ENCODE results near the gene CMYA5.

CMYA5 gene

DNA sequence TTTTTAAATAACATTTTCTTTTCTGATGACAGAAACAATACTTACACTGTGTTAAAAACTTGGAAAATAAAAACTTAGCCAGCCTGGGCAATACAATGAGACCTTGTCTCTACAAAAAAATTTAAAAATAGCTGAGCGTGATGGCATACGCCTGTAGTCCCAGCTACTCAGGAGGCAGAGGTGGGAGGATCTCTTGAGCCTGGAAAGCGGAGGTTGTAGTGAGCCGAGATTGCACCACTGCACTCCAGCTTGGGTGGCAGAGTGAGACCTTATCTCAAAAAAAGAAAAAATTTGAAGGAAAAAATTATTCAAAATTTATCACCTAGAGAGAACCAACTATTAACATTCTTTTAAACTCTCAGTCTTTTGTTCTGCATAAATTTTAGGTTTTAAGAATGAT is 4.9 kb upstream of the CMYA5 start:
- H3K9me3 ChIP-seq (ENCODE audit: control insufficient read depth in 2 of 2, low read length in 2 of 2) = no peaks in the 10 kb centered on the region
- H3K4me3 ChIP-seq (ENCODE audit: low read length in 2 of 2) = no peak overlapping the region
- H3K4me1 ChIP-seq (ENCODE audit: control insufficient read depth in 2 of 2, insufficient read depth in 2 of 2, low read length in 2 of 2) = no peaks in the 10 kb centered on the region
- H3K9ac ChIP-seq (ENCODE audit: low read depth in 1 of 2, low read length in 2 of 2) = no peak overlapping the region
- no peak overlapping the region for H3K27ac ChIP-seq (ENCODE audit: low read depth in 2 of 2, low read length in 2 of 2)
- peaks cover 27 to 31% of the 10 kb centered on the region in 2 donors for H3K36me3 ChIP-seq (ENCODE audit: control insufficient read depth in 2 of 2, insufficient read depth in 2 of 2, low read length in 2 of 2)
- no peaks in the 10 kb centered on the region for H3K27me3 ChIP-seq (ENCODE audit: control insufficient read depth in 2 of 2, insufficient read depth in 2 of 2, low read length in 2 of 2)

DNA sequence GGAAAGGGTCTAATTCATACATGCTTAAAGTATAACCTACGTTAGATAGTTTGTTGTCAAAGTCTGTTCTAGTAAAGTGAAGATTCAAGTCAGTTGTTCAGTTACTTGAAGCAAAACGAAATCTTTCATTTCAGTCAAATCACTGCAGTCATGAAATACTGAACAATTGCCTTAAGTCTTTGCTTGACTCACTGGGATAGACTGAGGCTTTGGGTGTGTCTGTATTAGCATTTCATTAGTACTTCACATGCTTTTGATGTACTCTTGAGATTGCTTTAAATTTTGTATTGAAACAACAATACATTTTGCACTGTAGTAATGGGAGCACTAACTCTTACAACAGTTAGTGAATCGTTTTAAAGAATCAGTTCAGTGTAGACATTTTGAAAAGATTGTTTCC is 4.0 kb upstream of the CMYA5 start:
- Histone ChIP-seq H3K27me3 (ENCODE audit: control insufficient read depth in 2 of 2, insufficient read depth in 2 of 2, low read length in 2 of 2) (no peaks in the 10 kb centered on the region), H3K36me3 (ENCODE audit: control insufficient read depth in 2 of 2, insufficient read depth in 2 of 2, low read length in 2 of 2) (peaks cover 24 to 30% of the 10 kb centered on the region in 2 donors), H3K4me3 (ENCODE audit: low read length in 2 of 2) (no peak overlapping the region), H3K27ac (ENCODE audit: low read depth in 2 of 2, low read length in 2 of 2) (no peak overlapping the region), H3K9me3 (ENCODE audit: control insufficient read depth in 2 of 2, low read length in 2 of 2) (no peaks in the 10 kb centered on the region), H3K9ac (ENCODE audit: low read depth in 1 of 2, low read length in 2 of 2) (no peak overlapping the region), H3K4me1 (ENCODE audit: control insufficient read depth in 2 of 2, insufficient read depth in 2 of 2, low read length in 2 of 2) (no peaks in the 10 kb centered on the region)

DNA sequence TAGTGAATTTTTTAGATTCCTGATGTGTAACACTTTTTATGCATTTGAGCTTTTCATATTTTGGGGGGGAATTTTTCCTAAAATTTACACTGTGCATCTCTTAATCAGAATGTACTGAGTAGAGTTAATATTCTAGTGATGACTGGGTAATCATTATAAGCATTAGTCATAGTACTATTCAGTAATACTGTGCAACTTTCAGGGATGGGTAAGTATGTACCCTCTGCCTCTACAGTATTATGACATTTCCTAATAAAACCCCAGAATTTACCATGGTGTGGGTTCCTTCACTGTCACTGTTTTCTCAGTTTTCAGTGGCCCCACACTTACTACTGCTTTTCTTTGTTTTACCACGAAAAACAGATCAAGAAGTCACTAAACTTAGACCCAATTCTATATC is 2.8 kb upstream of the CMYA5 start:
- no peak overlapping the region for H3K4me3 ChIP-seq (ENCODE audit: low read length in 2 of 2)
- H3K9ac ChIP-seq (ENCODE audit: low read depth in 1 of 2, low read length in 2 of 2) = no peak overlapping the region
- peaks cover 18 to 27% of the 10 kb centered on the region in 2 donors for H3K36me3 ChIP-seq (ENCODE audit: control insufficient read depth in 2 of 2, insufficient read depth in 2 of 2, low read length in 2 of 2)
- H3K9me3 ChIP-seq (ENCODE audit: control insufficient read depth in 2 of 2, low read length in 2 of 2) = no peaks in the 10 kb centered on the region
- H3K27me3 ChIP-seq (ENCODE audit: control insufficient read depth in 2 of 2, insufficient read depth in 2 of 2, low read length in 2 of 2) = no peaks in the 10 kb centered on the region
- H3K27ac ChIP-seq (ENCODE audit: low read depth in 2 of 2, low read length in 2 of 2) = no peak overlapping the region
- no peaks in the 10 kb centered on the region for H3K4me1 ChIP-seq (ENCODE audit: control insufficient read depth in 2 of 2, insufficient read depth in 2 of 2, low read length in 2 of 2)

DNA sequence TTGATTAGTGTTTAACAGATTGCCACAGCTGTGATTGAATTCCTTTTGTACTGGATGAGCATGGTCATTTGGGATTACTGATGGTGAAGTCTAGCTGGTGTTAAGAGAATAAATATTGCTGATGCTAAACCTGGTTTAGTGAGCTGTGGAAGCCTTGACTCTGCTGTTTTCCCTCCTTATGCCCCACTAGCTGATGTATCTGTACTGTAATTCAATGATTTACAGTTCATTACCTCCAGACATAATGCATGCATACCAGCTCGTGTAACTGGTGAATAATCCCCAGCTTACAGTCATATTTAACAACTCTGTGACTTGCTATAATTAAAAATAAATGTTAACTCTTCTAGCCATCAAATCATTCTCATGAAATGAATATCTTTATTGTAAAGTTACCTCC is 1.7 kb upstream of the CMYA5 start:
- H3K4me3 ChIP-seq (ENCODE audit: low read length in 2 of 2) = no peak overlapping the region
- no peaks in the 10 kb centered on the region for H3K9me3 ChIP-seq (ENCODE audit: control insufficient read depth in 2 of 2, low read length in 2 of 2)
- H3K27ac ChIP-seq (ENCODE audit: low read depth in 2 of 2, low read length in 2 of 2) = no peak overlapping the region
- H3K4me1 ChIP-seq (ENCODE audit: control insufficient read depth in 2 of 2, insufficient read depth in 2 of 2, low read length in 2 of 2) = no peaks in the 10 kb centered on the region
- H3K27me3 ChIP-seq (ENCODE audit: control insufficient read depth in 2 of 2, insufficient read depth in 2 of 2, low read length in 2 of 2) = no peaks in the 10 kb centered on the region
- no peak overlapping the region for H3K9ac ChIP-seq (ENCODE audit: low read depth in 1 of 2, low read length in 2 of 2)
- peaks cover 10 to 19% of the 10 kb centered on the region in 2 donors for H3K36me3 ChIP-seq (ENCODE audit: control insufficient read depth in 2 of 2, insufficient read depth in 2 of 2, low read length in 2 of 2)

DNA sequence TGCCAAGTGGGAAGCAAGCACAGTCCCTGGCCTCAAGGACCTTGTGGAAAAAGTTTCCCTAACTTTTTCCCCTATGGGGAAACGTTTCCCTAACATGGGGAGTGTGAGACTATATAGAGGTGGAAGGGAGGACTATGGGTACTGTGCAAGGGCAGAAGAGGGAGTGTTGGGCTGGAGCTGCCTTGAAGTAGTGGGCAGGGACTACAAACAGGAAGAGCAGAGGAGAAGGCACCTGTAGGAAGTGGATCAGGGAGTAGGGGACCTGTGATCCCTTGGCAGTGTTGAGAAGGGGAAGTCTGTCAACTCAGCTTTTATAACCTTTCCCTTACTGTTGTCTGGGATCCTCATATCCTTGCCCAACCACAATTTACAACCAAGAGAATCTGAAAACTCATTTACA is 1.4 kb downstream of the CMYA5 start:
- Histone ChIP-seq H3K27ac (ENCODE audit: low read depth in 2 of 2, low read length in 2 of 2) (no peak overlapping the region), H3K4me1 (ENCODE audit: control insufficient read depth in 2 of 2, insufficient read depth in 2 of 2, low read length in 2 of 2) (no peaks in the 10 kb centered on the region), H3K4me3 (ENCODE audit: low read length in 2 of 2) (no peak overlapping the region), H3K9ac (ENCODE audit: low read depth in 1 of 2, low read length in 2 of 2) (no peak overlapping the region), H3K9me3 (ENCODE audit: control insufficient read depth in 2 of 2, low read length in 2 of 2) (no peaks in the 10 kb centered on the region), H3K36me3 (ENCODE audit: control insufficient read depth in 2 of 2, insufficient read depth in 2 of 2, low read length in 2 of 2) (peaks cover 0 to 7% of the 10 kb centered on the region in 2 donors), H3K27me3 (ENCODE audit: control insufficient read depth in 2 of 2, insufficient read depth in 2 of 2, low read length in 2 of 2) (no peaks in the 10 kb centered on the region)

DNA sequence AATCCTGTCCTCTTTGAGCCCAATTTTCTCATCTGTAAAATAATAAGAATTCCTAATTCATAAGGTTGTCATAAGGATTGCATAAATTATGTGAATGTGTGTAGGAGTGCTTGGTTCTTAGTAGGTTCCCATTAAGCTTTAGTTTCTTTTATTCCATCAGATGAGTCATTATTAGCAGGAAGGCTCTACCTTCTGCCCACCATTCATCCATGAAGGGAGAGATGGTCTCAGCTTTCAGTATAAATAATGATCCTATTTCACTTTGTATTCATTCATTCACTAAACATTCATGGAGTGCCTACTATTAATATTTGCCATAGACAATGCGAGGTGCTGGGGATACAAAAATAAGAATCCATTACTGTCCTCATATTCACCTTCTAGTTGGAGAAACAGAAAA is 3.0 kb downstream of the CMYA5 start:
- H3K9me3 ChIP-seq (ENCODE audit: control insufficient read depth in 2 of 2, low read length in 2 of 2) = no peaks in the 10 kb centered on the region
- no peaks in the 10 kb centered on the region for H3K36me3 ChIP-seq (ENCODE audit: control insufficient read depth in 2 of 2, insufficient read depth in 2 of 2, low read length in 2 of 2)
- no peaks in the 10 kb centered on the region for H3K27me3 ChIP-seq (ENCODE audit: control insufficient read depth in 2 of 2, insufficient read depth in 2 of 2, low read length in 2 of 2)
- no peak overlapping the region for H3K9ac ChIP-seq (ENCODE audit: low read depth in 1 of 2, low read length in 2 of 2)
- no peak overlapping the region for H3K4me3 ChIP-seq (ENCODE audit: low read length in 2 of 2)
- no peak overlapping the region for H3K27ac ChIP-seq (ENCODE audit: low read depth in 2 of 2, low read length in 2 of 2)
- no peaks in the 10 kb centered on the region for H3K4me1 ChIP-seq (ENCODE audit: control insufficient read depth in 2 of 2, insufficient read depth in 2 of 2, low read length in 2 of 2)

DNA sequence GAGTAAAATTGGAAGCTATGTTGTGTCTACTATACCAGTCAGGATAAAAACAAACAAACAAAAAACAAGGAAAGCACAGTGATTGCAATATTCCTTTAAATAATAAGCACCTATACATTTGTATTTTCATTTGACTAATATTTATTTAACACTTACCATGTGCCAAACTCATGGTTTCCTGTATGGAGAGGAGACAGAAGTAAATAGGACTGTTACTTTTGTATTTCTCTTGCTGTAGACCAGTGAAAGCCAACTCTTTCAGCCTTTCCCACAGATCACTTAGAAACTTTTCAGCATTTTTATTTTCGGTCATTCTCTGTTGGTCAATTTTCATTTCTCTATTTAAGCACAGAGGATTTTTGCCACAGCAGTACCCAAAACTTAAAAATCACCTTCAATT is 4.5 kb downstream of the CMYA5 start:
- Histone ChIP-seq H3K9me3 (ENCODE audit: control insufficient read depth in 2 of 2, low read length in 2 of 2) (no peaks in the 10 kb centered on the region), H3K27ac (ENCODE audit: low read depth in 2 of 2, low read length in 2 of 2) (no peak overlapping the region), H3K4me1 (ENCODE audit: control insufficient read depth in 2 of 2, insufficient read depth in 2 of 2, low read length in 2 of 2) (no peaks in the 10 kb centered on the region), H3K27me3 (ENCODE audit: control insufficient read depth in 2 of 2, insufficient read depth in 2 of 2, low read length in 2 of 2) (no peaks in the 10 kb centered on the region), H3K36me3 (ENCODE audit: control insufficient read depth in 2 of 2, insufficient read depth in 2 of 2, low read length in 2 of 2) (no peaks in the 10 kb centered on the region), H3K9ac (ENCODE audit: low read depth in 1 of 2, low read length in 2 of 2) (no peak overlapping the region), H3K4me3 (ENCODE audit: low read length in 2 of 2) (no peak overlapping the region)

DNA sequence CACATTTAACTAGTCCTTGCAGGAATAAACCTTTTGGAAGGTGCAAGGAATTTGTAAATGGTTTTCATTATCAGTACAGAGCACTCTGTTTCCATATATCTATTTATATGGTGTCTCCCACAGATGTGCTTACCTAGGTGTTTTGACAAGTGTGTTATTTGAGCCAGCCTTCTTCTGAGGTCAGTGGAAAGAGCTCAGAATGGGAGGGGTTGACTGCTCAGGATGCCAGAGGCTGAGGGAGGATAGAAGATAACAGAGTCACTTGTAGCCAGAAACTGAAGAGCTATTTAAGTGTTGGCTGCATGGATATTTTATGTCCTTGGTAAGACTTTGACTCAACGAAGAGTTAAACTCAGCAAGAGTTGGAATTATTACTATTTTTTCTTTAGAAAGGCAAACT is 5.0 kb downstream of the CMYA5 start:
- Histone ChIP-seq H3K27me3 (ENCODE audit: control insufficient read depth in 2 of 2, insufficient read depth in 2 of 2, low read length in 2 of 2) (no peaks in the 10 kb centered on the region), H3K36me3 (ENCODE audit: control insufficient read depth in 2 of 2, insufficient read depth in 2 of 2, low read length in 2 of 2) (no peaks in the 10 kb centered on the region), H3K9me3 (ENCODE audit: control insufficient read depth in 2 of 2, low read length in 2 of 2) (no peaks in the 10 kb centered on the region), H3K4me1 (ENCODE audit: control insufficient read depth in 2 of 2, insufficient read depth in 2 of 2, low read length in 2 of 2) (no peaks in the 10 kb centered on the region), H3K27ac (ENCODE audit: low read depth in 2 of 2, low read length in 2 of 2) (no peak overlapping the region), H3K9ac (ENCODE audit: low read depth in 1 of 2, low read length in 2 of 2) (no peak overlapping the region), H3K4me3 (ENCODE audit: low read length in 2 of 2) (no peak overlapping the region)

DNA sequence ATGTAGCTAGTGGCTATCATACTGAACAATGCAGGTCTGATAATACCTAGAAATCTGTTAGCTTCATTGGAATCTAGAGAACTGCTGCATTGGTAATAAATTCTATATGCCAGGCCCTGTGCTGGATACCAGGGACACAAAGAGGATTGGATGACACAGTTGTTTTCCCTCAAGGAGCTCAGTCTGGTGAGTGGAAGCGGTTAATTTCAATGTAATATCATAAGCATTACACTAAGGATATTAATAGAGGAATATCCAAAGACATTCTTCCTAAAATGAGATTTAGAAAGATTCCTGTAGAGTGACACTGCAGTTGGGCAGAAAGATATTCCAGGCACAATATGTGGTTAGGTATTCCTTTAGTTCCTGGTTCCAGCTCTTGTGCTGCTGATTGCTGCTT is 5.9 kb downstream of the CMYA5 start:
- Histone ChIP-seq H3K27me3 (ENCODE audit: control insufficient read depth in 2 of 2, insufficient read depth in 2 of 2, low read length in 2 of 2) (no peaks in the 10 kb centered on the region), H3K36me3 (ENCODE audit: control insufficient read depth in 2 of 2, insufficient read depth in 2 of 2, low read length in 2 of 2) (no peaks in the 10 kb centered on the region), H3K9me3 (ENCODE audit: control insufficient read depth in 2 of 2, low read length in 2 of 2) (no peaks in the 10 kb centered on the region), H3K9ac (ENCODE audit: low read depth in 1 of 2, low read length in 2 of 2) (no peak overlapping the region), H3K4me3 (ENCODE audit: low read length in 2 of 2) (no peak overlapping the region), H3K4me1 (ENCODE audit: control insufficient read depth in 2 of 2, insufficient read depth in 2 of 2, low read length in 2 of 2) (no peaks in the 10 kb centered on the region), H3K27ac (ENCODE audit: low read depth in 2 of 2, low read length in 2 of 2) (no peak overlapping the region)

DNA sequence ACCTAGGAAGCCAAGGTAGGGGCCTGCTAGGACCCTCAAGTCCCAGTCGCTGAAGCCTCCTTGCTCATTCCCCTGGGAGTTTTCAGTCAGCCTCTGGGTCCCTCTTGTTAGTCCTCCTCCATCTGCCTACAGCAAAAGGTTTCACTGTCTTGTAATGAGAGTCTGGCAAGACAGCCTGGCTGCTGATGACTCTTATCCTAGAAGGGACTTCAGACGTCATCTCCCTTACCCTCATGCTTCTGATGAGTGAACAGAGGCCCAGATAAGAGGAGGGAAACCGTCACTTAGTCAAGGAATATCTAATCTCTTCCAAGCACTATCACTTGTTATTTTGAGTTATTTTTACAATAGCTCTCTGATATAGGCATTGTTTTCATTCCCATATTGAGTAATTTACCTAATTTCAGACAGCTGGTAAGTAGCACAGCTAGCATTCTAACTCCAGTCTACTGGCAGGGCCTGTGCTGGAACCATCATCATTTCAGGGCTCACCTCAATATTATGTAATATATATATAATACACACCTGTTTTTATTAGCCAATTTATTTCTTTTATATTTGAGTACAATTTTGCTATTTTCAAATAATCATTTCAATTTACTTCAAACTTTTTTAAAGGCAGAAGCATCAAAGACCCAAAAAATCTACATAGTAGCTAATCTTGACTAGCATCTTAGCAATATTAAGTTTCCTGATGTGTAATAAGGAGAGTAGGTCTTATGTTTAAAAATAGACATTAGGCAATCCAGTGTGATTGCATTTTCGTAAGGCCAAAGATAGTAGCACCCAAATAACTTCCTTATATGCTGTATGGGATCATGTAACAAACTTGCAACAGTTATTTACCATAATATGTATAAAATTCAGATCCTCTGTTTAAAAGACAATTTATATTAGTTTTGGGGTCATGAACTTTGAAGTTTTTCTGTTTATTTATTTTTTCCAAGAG is 7.9 kb downstream of the CMYA5 start:
- H3K27ac ChIP-seq (ENCODE audit: low read depth in 2 of 2, low read length in 2 of 2) = no peak overlapping the region
- H3K4me3 ChIP-seq (ENCODE audit: low read length in 2 of 2) = no peak overlapping the region
- H3K36me3 ChIP-seq (ENCODE audit: control insufficient read depth in 2 of 2, insufficient read depth in 2 of 2, low read length in 2 of 2) = no peaks in the 10 kb centered on the region
- H3K9ac ChIP-seq (ENCODE audit: low read depth in 1 of 2, low read length in 2 of 2) = no peak overlapping the region
- H3K9me3 ChIP-seq (ENCODE audit: control insufficient read depth in 2 of 2, low read length in 2 of 2) = no peaks in the 10 kb centered on the region
- no peaks in the 10 kb centered on the region for H3K27me3 ChIP-seq (ENCODE audit: control insufficient read depth in 2 of 2, insufficient read depth in 2 of 2, low read length in 2 of 2)
- no peaks in the 10 kb centered on the region for H3K4me1 ChIP-seq (ENCODE audit: control insufficient read depth in 2 of 2, insufficient read depth in 2 of 2, low read length in 2 of 2)

All from mucosa of rectum (tissue), 2 donors.